H1 (cell line): Measurements from ENCODE around the gene EPHA2. TPM values are rescaled to one million over a fixed set of nuclear protein-coding genes. Genes with fewer than 3 reads are reported as not detected.

Experiments used
- ATF2 ChIP-seq: IDR thresholded peaks from 2 replicates; pipeline ENCODE4 v1.6.1; 2012; ENCODE audit warnings: low read length, inconsistent platforms
- ATF3 ChIP-seq: IDR thresholded peaks from 2 replicates; pipeline ENCODE4 v1.6.1; 2011; ENCODE audit warnings: low read depth, mild to moderate bottlenecking, low read length; ENCODE audit not compliant: insufficient read depth
- BRCA1 ChIP-seq: IDR thresholded peaks from 2 replicates; pipeline ENCODE4 v1.6.1; 2012; ENCODE audit warnings: low read depth, low read length, improper control_type of control experiment
- CHD1 ChIP-seq: IDR thresholded peaks from 2 replicates; pipeline ENCODE4 v1.6.1; 2012; ENCODE audit warnings: low read depth, low read length, improper control_type of control experiment
- CTBP2 ChIP-seq: IDR thresholded peaks from 2 replicates; pipeline ENCODE4 v1.7.0; 2011; ENCODE audit warnings: borderline replicate concordance, mild to moderate bottlenecking, moderate library complexity, mixed read lengths, low read length; ENCODE audit not compliant: insufficient read depth, insufficient read length
- EP300 ChIP-seq, 2 experiments: IDR thresholded peaks; 1 replicate in 1 of 2; 2 replicates in 1 of 2; pipeline ENCODE4 v1.6.1; 2011 to 2012; ENCODE audit warnings: low read depth in 2 of 2, low read length in 2 of 2, mild to moderate bottlenecking in 2 of 2, borderline replicate concordance in 1 of 2, inconsistent platforms in 1 of 2, moderate library complexity in 1 of 2
- KDM4A ChIP-seq: IDR thresholded peaks from one replicate; pipeline ENCODE4 v1.7.1; 2012; ENCODE audit warnings: low read depth, mild to moderate bottlenecking, moderate library complexity, low read length, inconsistent platforms; ENCODE audit not compliant: severe bottlenecking
- RBBP5 ChIP-seq: IDR thresholded peaks from 2 replicates; pipeline ENCODE4 v1.7.1; 2012; ENCODE audit warnings: low read depth, mild to moderate bottlenecking, inconsistent platforms, low read length, moderate library complexity, borderline replicate concordance
- RXRA ChIP-seq: IDR thresholded peaks from 2 replicates; pipeline ENCODE4 v1.6.1; 2011; ENCODE audit warnings: low read depth, mild to moderate bottlenecking, low read length, moderate library complexity; ENCODE audit not compliant: insufficient read depth
- SIX5 ChIP-seq: IDR thresholded peaks from 2 replicates; pipeline ENCODE4 v1.6.1; 2011; ENCODE audit warnings: mild to moderate bottlenecking, low read depth, low read length
- SUZ12 ChIP-seq: fragments of 200-600 bp; sonication (generic); IDR thresholded peaks from 2 replicates; pipeline ENCODE4 v1.6.1; 2012; ENCODE audit warnings: mild to moderate bottlenecking, inconsistent platforms, low read length, moderate library complexity, mixed read lengths
- TAF7 ChIP-seq: optimal IDR thresholded peaks from 2 replicates; pipeline ENCODE3; 2011; ENCODE audit warnings: low read depth, mild to moderate bottlenecking, inconsistent platforms, low read length, moderate library complexity, borderline replicate concordance
- TCF12 ChIP-seq: IDR thresholded peaks from 2 replicates; pipeline ENCODE4 v1.6.1; 2011; ENCODE audit warnings: low read depth, mild to moderate bottlenecking, low read length
- TEAD4 ChIP-seq: IDR thresholded peaks from 2 replicates; pipeline ENCODE4 v1.6.1; 2012; ENCODE audit warnings: low read depth, low read length, inconsistent platforms, mixed read lengths
- YY1 ChIP-seq: IDR thresholded peaks from 2 replicates; pipeline ENCODE4 v1.6.1; 2011; ENCODE audit warnings: low read depth, mild to moderate bottlenecking, low read length
- polyA plus RNA-seq, 7 experiments: library from polyadenylated mRNA; depleted of rRNA in 3 of 7; stranded (reverse) in 5 of 7; unstranded in 2 of 7; fragments of >200 nt in 5 of 7; fragments of 200-250 nt in 2 of 7; gene quantifications; 1 replicate in 5 of 7; 2 replicates in 1 of 7; 4 replicates in 1 of 7; pipeline versions ENCODE4 v1.2.1 to v1.2.3, GENCODE V29; 2011 to 2013; ENCODE audit warnings: missing spikeins in 2 of 7, mixed read lengths in 2 of 7
- total RNA-seq: library from RNA; stranded (reverse); fragmentation: NEBNext Ultra II Directional; extraction: Animal tissue kit (Norgen Biotek cat#: 25700); gene quantifications from 2 replicates; pipeline ENCODE4 v1.2.1, GENCODE V29; 2021

EPHA2 gene
- total and polyA plus RNA-seq, 2 of the 8 experiments (the other 6 are each of a cell fraction or from before 2014, with no cell fraction given), result 26.8 to 33.6 TPM

GRCh38 chr1:16155537-16156410 is at the start of gene EPHA2 (continued):
- peak; percentile 66 for TF ChIP-seq KDM4A
- no peak for TF ChIP-seq SIX5
- no peak for TF ChIP-seq BRCA1
- no peak for TF ChIP-seq ATF3
- no peak for TF ChIP-seq TCF12
- TF ChIP-seq TAF7, result peak; percentile 80
- TF ChIP-seq ATF2, result peak; percentile 69; the same call in 1 of the 2 replicates
- TF ChIP-seq SUZ12, result peak; percentile 3; the same call in 1 of the 2 replicates
- TF ChIP-seq CTBP2, result peak; percentile 64
- peak; percentile 95 for TF ChIP-seq TEAD4
- no peak for TF ChIP-seq CHD1
- TF ChIP-seq YY1, result no peak
- TF ChIP-seq RBBP5, result peak; percentile 66; the same call in 1 of the 2 replicates
- TF ChIP-seq EP300 (IDR thresholded peaks at IDR 0.05; ENCODE audit: borderline replicate concordance in 1 of 2, low read depth in 2 of 2, low read length in 2 of 2), result peak in 1 of 2 experiments; percentile 68; a peak in 1 of 3 replicates
- no peak for TF ChIP-seq RXRA
